Measurements from ENCODE around the gene SLX4.
"Not testable (repeated sequence)": the region's sequence is repeated elsewhere in the genome, so short reads cannot be mapped to it uniquely, and the experiment has no call there.

SLX4 gene

GRCh38 chr16:3641801-3642396 is 30.5 kb upstream of the SLX4 start:
- no peak for DNase-seq

GRCh38 chr16:3640632-3641501 is 29.5 kb upstream of the SLX4 start:
- DNase-seq: no peak

- no peak for DNase-seq
These were observed 28.8 kb upstream of the SLX4 start for GRCh38 chr16:3640207-3640606.

GRCh38 chr16:3638916-3639644 is 27.7 kb upstream of the SLX4 start:
- DNase-seq: no peak

DNA sequence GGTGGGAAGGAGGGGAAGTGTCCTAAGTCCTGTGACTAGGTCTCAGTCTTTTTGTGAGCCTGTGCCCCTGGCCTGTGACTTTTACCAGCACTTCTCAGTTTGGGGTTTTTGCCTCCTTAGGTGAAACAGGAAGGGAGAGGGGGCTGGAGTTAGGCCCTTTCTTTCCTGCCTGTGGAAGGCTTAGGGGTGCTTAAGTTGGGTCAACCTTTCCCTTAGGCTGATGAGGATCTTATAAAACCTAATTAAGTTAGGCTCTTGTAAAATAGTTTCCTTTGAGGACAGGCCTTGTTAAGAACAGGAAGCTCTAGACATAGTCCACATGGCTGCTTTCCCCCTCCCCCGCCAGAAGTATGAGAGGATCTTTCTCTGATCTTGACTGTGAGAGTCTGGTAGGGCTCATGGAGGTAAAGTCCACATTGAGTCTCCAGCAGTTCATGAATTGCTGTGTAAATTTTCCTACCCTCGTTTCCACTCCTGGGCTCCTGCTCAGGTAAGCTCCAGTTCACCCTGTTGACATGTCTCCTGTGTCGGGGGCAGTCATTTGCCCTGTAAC is 26.0 kb upstream of the SLX4 start:
- DNase-seq: no peak

GRCh38 chr16:3625911-3626732 is 14.7 kb upstream of the SLX4 start:
- DNase-seq: peak; percentile 56

DNA sequence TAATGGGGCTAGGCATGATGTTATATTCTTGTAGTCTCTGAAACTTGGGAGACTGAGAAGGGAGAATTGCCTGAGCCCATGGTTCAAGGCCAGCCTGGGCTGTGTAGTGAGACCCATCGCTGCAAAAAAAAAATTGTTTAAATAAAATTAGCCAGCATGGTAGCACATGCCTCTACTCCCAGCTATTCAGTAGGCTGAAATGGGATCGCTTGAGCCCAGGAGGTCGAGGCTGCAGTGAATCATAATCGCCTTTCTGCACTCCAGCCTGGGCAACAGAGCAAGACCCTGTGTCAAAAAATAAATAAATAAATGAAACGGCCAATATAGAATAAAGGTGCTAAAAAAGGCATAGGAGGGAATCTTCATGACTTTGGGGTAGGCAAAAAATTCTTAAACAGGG is 13.9 kb upstream of the SLX4 start:
- DNase-seq: no peak

DNA sequence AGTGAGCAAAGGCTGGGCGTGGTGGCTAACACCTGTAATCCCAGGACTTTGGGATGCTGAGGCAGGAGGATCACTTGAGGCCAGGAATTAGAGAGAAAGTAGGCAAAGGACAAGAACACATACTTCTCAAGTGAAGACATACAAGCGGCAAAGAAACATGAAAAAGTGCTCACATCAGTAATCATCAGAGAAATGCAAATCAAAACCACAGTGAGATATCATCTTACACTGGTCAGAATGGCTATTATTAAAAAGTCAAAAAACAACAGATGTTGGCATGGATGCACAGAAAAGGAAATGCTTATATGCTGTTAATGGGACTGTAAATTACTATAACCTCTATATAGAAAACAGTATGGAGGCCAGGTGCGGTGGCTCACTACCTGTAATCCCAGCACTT is 12.2 kb upstream of the SLX4 start:
- no peak for DNase-seq

DNA sequence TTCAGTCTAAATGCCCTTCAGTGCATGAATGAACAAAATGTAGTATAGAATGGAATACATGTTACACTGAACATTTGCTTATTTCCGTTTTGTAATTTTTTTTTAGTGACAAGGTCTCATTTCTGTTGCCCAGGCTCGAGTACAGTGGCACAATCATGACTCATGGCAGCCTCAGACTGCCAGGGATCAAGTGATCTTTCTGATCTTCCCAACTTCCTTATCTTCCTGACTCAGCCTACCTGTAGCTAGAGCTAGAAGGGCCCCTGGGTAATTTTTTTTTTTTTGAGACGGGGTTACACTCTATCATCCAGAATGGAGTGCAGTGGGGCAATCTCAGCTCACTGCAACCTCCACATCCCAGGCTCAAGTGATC is 7.3 kb upstream of the SLX4 start:
- DNase-seq: no peak

DNA sequence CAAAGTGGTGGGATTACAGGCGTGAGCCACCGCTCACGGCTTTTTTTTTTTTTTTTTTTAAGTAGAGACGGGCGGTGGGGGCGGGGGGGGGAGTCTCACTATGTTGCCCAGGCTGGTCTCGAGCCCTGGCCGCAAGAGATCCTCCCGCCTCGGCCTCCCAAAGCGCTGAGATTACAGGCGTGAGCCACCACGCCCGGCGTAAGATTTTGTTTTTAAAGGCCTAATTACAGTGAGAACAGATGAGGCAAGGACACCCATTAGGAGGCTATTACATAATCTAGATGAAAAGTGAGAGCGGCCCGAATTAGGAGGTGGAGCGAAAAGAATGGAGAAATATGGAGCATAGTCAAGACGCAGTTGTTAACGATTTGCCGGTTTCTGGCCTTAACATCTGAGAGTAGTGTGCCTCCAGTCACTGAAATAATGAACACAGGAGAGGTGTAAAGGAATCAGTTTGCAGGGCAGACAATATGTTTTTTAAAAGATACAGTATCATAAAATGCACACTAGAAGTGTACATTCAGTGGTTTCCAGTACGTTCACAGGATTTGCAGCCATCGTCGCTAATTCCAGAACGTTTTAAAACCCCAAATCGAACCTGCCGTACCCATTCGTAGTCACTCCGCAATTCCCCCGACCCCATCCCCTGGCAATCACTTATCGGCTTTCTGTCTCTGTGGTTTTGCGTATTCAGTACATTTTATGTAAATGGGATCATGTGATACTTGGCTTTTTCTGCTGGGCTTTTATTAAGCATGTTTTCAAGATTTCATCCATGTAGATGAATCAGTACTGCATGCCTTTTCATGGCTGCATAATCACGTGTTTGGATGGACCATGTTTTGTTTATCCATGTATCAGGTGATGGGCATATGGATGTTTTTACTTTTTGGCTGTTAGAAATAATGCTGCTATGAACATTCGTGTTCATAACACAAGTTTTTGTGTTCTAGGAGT is 1.4 kb upstream of the SLX4 start:
- no peak for DNase-seq

GRCh38 chr16:3610698-3611145 is 684 bp downstream of the SLX4 start:
- DNase-seq: no peak

GRCh38 chr16:3609895-3610697 is 1.3 kb downstream of the SLX4 start:
- DNase-seq: no peak

- not testable (repeated sequence) for DNase-seq
These were observed 2.4 kb downstream of the SLX4 start for GRCh38 chr16:3608976-3609375.

- DNase-seq: no peak
These were observed 3.3 kb downstream of the SLX4 start for GRCh38 chr16:3608069-3608468.

DNA sequence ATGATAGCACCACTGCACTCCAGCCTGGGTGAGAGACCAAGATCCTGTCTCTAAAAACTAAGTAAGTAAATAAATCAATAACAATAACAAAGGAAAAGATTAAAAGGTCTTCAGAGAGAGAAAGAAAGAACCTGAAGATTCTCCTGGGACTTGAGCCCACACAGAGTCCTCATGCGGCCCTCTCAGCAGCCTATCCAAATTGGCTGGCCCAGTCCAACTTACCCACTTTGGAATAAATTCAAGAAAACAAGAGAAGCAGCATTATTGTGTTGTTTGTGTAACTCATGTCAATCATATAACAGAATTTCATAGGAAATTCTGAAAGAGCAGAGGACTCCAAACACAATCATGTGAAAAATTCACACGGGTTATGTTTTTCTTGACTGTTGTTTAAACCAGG is 3.8 kb downstream of the SLX4 start:
- DNase-seq: no peak

DNA sequence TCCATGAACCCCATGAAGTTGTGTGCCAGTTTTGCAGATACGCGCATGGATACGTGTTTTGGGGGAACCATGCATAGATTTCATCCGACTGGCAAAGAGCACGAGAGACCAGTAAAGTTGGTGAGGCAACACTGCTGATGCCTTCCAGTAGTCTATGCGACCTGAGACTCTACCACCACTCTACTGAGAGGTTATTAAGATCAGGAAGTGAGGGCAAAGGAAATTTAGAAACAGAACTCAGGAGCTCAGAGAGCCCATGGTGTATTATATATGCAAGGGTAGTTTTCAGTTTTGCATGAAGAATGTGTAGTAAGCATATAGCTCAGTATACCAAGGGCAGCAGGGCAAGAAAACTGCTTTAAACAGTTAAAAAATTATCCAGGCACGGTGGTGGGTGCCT is 4.2 kb downstream of the SLX4 start:
- no peak for DNase-seq

- DNase-seq: no peak
These were observed 5.0 kb downstream of the SLX4 start for GRCh38 chr16:3606441-3606840.

DNA sequence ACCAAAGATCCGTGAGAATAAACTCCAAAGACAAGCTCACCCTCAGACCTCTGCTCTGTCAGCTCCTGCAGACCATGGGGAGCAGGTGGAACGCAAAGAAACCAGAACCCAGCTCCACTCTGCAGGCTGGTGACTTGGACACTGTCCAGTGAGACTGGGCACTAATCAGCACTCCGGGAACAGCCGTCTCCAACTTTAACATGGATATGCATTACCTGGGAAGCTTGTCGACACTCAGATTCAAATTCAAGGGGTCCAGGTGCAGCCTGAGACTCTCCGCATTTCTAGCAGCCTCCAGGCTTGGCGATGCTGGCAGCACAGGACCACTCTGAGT is 9.1 kb downstream of the SLX4 start:
- no peak for DNase-seq

DNA sequence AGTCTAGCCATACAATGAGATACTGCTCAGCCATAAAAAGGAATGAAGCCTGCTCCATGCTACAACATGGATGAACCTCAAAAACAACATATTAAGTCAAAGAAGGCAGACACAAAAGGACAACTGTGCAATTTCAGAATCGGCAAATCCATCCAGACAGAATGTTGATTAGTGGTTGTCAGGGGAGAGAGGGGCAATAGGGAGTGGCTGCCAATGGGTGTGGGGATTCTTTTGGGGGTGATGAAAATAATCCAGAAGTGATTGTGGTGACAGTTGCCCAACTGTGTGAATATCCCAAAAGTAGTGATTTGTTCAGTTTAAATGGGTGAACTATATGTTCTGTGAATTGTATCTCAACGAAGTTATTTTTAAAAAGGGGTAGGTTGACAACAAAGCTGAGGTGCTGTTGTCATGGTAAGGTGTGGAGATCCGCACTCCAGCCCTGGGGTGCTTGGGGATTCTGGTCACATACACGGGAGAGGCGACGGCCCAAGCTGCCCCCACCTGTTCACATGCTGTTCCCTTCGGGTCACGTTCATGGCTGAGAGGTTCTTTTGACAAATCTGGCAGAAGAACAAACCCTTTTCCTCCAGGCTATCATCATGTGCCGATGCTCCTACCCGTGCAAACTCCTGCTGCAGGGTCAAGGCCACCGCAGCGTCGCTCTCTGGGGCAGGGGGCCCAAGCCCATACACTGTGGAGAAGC is 9.6 kb downstream of the SLX4 start:
- DNase-seq: no peak

GRCh38 chr16:3599922-3600321 is 11.5 kb downstream of the SLX4 start:
- DNase-seq: no peak

All from activated CD4-positive, alpha-beta T cell treated with anti-CD3 and anti-CD28 coated beads, Interleukin-2, amount 50 U/mL, for 16 hours (primary cell).